Esophagus squamous epithelium (tissue), 4 donors: ENCODE results near the gene S100A1.

Experiments
- CTCF ChIP-seq, 6 experiments: fragments of 450-650 bp in 4 of 6; fragments of 200-600 bp in 2 of 6; sonication (generic) in 2 of 6; IDR thresholded peaks; one replicate each; pipeline ENCODE4 v1.5.1; 2016 to 2019; ENCODE audit warnings: antibody characterized with exemption in 6 of 6, mild to moderate bottlenecking in 4 of 6, moderate library complexity in 4 of 6
- POLR2A ChIP-seq, 4 donors: fragments of 450-650 bp; IDR thresholded peaks; one replicate each; pipeline ENCODE4 v1.6.1; 2017; ENCODE audit warnings: antibody characterized with exemption in 4 of 4, mild to moderate bottlenecking in 4 of 4, moderate library complexity in 3 of 4

GRCh38 chr1:153659656-153660055, 31.4 kb downstream of the S100A1 start:
- TF ChIP-seq POLR2A (IDR thresholded peaks at IDR 0.05) (no peak), CTCF (IDR thresholded peaks at IDR 0.05) (no peak)
